Psoas muscle (tissue), 8 donors: ENCODE data around the gene CCDC102A. TPM values are rescaled to one million over a fixed set of nuclear protein-coding genes. Genes with fewer than 3 reads are reported as not detected.

Experiments
- ATAC-seq, 4 donors: fragments of 200-7000 bp; cut with Tn5 transposase; one replicate each; pipeline ENCODE4 v1.9.1; 2020; ENCODE audit warnings: moderate library complexity in 3 of 4, mild to moderate bottlenecking in 2 of 4
- DNase-seq, 2 donors: peaks; one replicate each; pipeline ENCODE4 v3.0.0-alpha.2; 2020
- H3K27ac ChIP-seq: fragments of 200-600 bp; one replicate; pipeline ENCODE4 v1.8.0; 2022
- H3K27me3 ChIP-seq, 3 donors: fragments of 200-600 bp in 1 of 3; one replicate each; pipeline versions ENCODE4 v1.6.1 to v1.8.0; 2013 to 2022; ENCODE audit warnings: low read length in 2 of 3, mild to moderate bottlenecking in 2 of 3, moderate library complexity in 1 of 3; ENCODE audit not compliant: insufficient read depth in 3 of 3
- H3K36me3 ChIP-seq, 2 donors: fragments of 200-600 bp in 1 of 2; one replicate each; pipeline versions ENCODE4 v1.6.1 to v1.8.0; 2013 to 2022; ENCODE audit warnings: low read depth in 1 of 2, mild to moderate bottlenecking in 1 of 2, moderate library complexity in 1 of 2; ENCODE audit not compliant: insufficient read depth in 1 of 2
- H3K4me1 ChIP-seq: fragments of 200-600 bp; one replicate; pipeline ENCODE4 v1.8.0; 2022
- H3K4me3 ChIP-seq: fragments of 200-600 bp; one replicate; pipeline ENCODE4 v1.8.0; 2022; ENCODE audit warnings: mild to moderate bottlenecking
- H3K9me3 ChIP-seq: fragments of 200-600 bp; one replicate; pipeline ENCODE4 v1.8.0; 2022
- WGBS, 3 donors: extraction: QIAGEN DNeasy Blood & Tissue Kit; methylation state at CpG; one replicate each; pipeline versions ENCODE4 v1.1.6 to v1.1.7; 2013; 5-methylcytosine and 5-hydroxymethylcytosine counted together
- intact Hi-C, 2 donors: fragments of 100-400 bp; cut with DNase I; formaldehyde crosslinking; loops; one replicate each; pipeline versions ENCODE4 v1.11.0 to v1.14.2; 2022
- long read RNA-seq, 2 donors: library from polyadenylated mRNA; unstranded; transcript quantifications; one replicate each; pipeline ENCODE4 v2.0.0, GENCODE V29; 2021
- polyA plus RNA-seq, 3 donors: library from polyadenylated mRNA; stranded (reverse); fragments of 200-250 nt; gene quantifications; one replicate each; pipeline ENCODE4 v1.2.3, GENCODE V29; 2013
- total RNA-seq, 4 donors: library from RNA; stranded (reverse); fragmentation: NEBNext Ultra II Directional in 2 of 4; extraction: Animal tissue kit (Norgen Biotek cat#: 25700) in 2 of 4; gene quantifications; one replicate each; pipeline versions ENCODE4 v1.2.1 to v1.2.4, GENCODE V29; 2021 to 2023
- TF ChIP-seq, protein P1 (sequence below): fragments of 200-600 bp; IDR thresholded peaks from one replicate; pipeline ENCODE4 v1.8.0; 2022; ENCODE audit warnings: antibody characterized with exemption
- donor health status: healthy with polysubstance abuse.
- donor health status: DM: no; HTN: no; CAD: no; lungs with moderate emphysema.
- donor health status: Bipolar disorder and iron deficiency.
- donor health status: healthy.
- donor health status: DM: yes; HTN: yes; CAD: no.
- donor health status: DM: no; HTN: no; CAD: no.
- donor health status: DM: no; HTN: no; CAD: no.
- donor health status: DM: yes; HTN: yes; CAD: no.

CCDC102A gene
- total RNA-seq (1 to 10 TPM; 1.2 to 2.4 (median 1.9) TPM), polyA plus RNA-seq (1 to 10 TPM in 2 of 3 donors, under 1 TPM in 1; 0.95 to 2.1 (median 1.2) TPM)
- long read RNA-seq, donor 1, transcript CCDC102A-201 (9 exons, 2,463 nt), result major isoform, 5 of 8 reads
- long read RNA-seq, donor 1, partial matches to known transcripts, result 3 of 8 reads
- long read RNA-seq, donor 1, other reads (novel, unspliced or antisense), result 0 of 8 reads
- long read RNA-seq, donor 2, transcript CCDC102A-201 (9 exons, 2,463 nt), result major isoform, 9 of 16 reads
- long read RNA-seq, donor 2, partial matches to known transcripts, result 3 of 16 reads
- long read RNA-seq, donor 2, other reads (novel, unspliced or antisense), result 4 of 16 reads

- no peaks in the 10 kb centered on the region for H3K36me3 ChIP-seq
- peak; percentile 49 to 76 (median 70) for ATAC-seq
- H3K27me3 ChIP-seq, result no peaks in the 10 kb centered on the region
- DNase-seq, result no peak
- H3K4me3 ChIP-seq, result peak within 1 kb of the TSS; percentile 83
- peak within 1 kb of the TSS; percentile 51 for H3K27ac ChIP-seq
- 2 to 3% (median 2%) methylated on average over 37 to 74 of the region's 81 CpGs for WGBS, 3 donors
- H3K4me1 ChIP-seq, result peaks cover 11% of the 10 kb centered on the region
- TF ChIP-seq, protein P1, sequence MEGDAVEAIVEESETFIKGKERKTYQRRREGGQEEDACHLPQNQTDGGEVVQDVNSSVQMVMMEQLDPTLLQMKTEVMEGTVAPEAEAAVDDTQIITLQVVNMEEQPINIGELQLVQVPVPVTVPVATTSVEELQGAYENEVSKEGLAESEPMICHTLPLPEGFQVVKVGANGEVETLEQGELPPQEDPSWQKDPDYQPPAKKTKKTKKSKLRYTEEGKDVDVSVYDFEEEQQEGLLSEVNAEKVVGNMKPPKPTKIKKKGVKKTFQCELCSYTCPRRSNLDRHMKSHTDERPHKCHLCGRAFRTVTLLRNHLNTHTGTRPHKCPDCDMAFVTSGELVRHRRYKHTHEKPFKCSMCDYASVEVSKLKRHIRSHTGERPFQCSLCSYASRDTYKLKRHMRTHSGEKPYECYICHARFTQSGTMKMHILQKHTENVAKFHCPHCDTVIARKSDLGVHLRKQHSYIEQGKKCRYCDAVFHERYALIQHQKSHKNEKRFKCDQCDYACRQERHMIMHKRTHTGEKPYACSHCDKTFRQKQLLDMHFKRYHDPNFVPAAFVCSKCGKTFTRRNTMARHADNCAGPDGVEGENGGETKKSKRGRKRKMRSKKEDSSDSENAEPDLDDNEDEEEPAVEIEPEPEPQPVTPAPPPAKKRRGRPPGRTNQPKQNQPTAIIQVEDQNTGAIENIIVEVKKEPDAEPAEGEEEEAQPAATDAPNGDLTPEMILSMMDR, result no peak
- H3K9me3 ChIP-seq, result no peaks in the 10 kb centered on the region
- intact Hi-C loops, result no loop called here
Observed at GRCh38 chr16:57536306-57537193, at the start of gene CCDC102A. Gene CCDC102A (minus strand): TSS chr16:57536571. CDS start chr16:57529177, 7,394 bp downstream.

DNA sequence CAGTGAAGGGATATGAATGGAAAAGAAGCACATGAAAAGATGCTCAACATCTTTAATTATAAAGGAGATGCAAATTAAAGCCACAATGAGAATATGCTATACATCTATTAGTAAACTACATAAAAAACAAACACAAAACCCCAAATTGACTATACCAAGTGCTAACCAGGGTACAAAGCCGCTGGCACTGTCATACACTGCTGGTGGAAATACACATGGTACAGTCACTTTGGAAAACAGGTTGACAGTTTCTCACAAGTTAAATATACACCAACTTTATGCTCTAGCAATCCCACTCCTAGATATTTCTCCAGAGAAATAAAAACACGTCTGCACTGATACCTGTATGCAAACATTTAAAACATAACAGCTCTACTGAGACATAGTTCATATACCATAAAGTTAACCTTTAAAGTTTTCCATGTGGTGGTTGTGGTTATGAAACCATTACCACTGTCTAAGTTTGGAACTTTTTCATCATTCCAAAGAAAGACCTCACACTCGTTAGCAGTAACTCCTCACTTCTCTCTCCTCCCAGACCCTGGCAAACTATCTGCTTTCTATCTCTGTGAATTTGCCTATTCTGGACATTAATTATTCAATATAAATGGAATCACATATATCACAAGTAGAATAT lies 48.8 kb upstream of the CCDC102A start:
- TF ChIP-seq, protein P1, result no peak
- intact Hi-C loops, result loop anchor here in 1 of 2 donors (5.0 kb wide), 1 partner anchor 417 kb away; the partner anchor contains the start of genes USB1 and ZNF319
- Histone ChIP-seq H3K4me3 (no peak overlapping the region), H3K27me3 (peaks cover 0 to 7% (median 0%) of the 10 kb centered on the region in 3 donors), H3K36me3 (no peaks in the 10 kb centered on the region), H3K4me1 (no peaks in the 10 kb centered on the region), H3K9me3 (no peaks in the 10 kb centered on the region), H3K27ac (no peak overlapping the region)
- DNase-seq, result no peak
- WGBS, 3 donors, result 38 to 43% (median 42%) methylated on average over 3 of the region's 3 CpGs
- ATAC-seq, result no peak

DNA sequence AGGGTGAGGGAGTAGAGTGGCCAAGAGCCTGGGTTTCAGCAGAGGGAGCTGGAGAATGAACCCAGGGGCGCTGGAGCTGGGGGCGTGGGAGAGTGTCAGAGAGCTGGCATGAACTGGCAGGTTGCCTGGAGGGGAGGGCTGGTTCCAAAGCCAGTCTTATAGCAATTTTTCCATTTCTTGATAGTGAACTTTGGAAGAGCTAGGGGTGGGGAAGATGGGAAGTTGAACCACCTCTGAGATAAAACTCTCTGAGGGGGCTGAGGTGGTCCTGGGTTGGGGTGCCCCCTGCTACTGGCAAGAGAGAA lies 42.9 kb upstream of the CCDC102A start:
- no peaks in the 10 kb centered on the region for H3K9me3 ChIP-seq
- no peak overlapping the region for H3K4me3 ChIP-seq
- WGBS, 3 donors, result 32 to 49% (median 46%) methylated on average over 2 of the region's 2 CpGs

More for the DNA sequence above, 42.9 kb upstream of the CCDC102A start:
- Histone ChIP-seq H3K27me3 (peaks cover 0 to 6% (median 3%) of the 10 kb centered on the region in 3 donors), H3K36me3 (no peaks in the 10 kb centered on the region), H3K4me1 (no peaks in the 10 kb centered on the region), H3K27ac (no peak overlapping the region)
- TF ChIP-seq, protein P1, result no peak
- intact Hi-C loops, result loop anchor here in 1 of 2 donors (5.0 kb wide), 2 partner anchors 68 to 428 kb away; no protein-coding TSS in a partner anchor
- DNase-seq (no peak), ATAC-seq (no peak)
